Activated CD4-positive, alpha-beta T cell treated with anti-CD3 and anti-CD28 coated beads, Interleukin-2, amount 50 U/mL, for 48 hours (primary cell): Measurements from ENCODE around the gene CMTM8.
"Not testable (repeated sequence)": the region's sequence is repeated elsewhere in the genome, so short reads cannot be mapped to it uniquely, and the experiment has no call there.

Experiments
- DNase-seq, 2 experiments: peaks; one replicate each; pipeline ENCODE4 v3.0.0-alpha.2; 2020

Gene CMTM8

GRCh38 chr3:32389577-32389976, 151.1 kb downstream of the CMTM8 start:
- not testable (repeated sequence) for DNase-seq

- peak; percentile 69 to 75 for DNase-seq
These were observed 153.4 kb downstream of the CMTM8 start, which contains the start of gene CMTM7 for GRCh38 chr3:32391643-32392535. Gene CMTM7, plus strand, starts transcription at chr3:32391853. Its CDS starts 54 bp downstream, at chr3:32391907.

- DNase-seq: peak; percentile 41 to 54
These were observed 154.2 kb downstream of the CMTM8 start for GRCh38 chr3:32392536-32393302.

- DNase-seq: no peak
These were observed 157.0 kb downstream of the CMTM8 start for GRCh38 chr3:32395496-32395895.

GRCh38 chr3:32397941-32398340, 159.5 kb downstream of the CMTM8 start:
- no peak for DNase-seq

GRCh38 chr3:32398531-32398930, 160.1 kb downstream of the CMTM8 start:
- no peak for DNase-seq

- no peak for DNase-seq
These were observed 160.6 kb downstream of the CMTM8 start for GRCh38 chr3:32399030-32399620.

GRCh38 chr3:32401126-32401525, 162.6 kb downstream of the CMTM8 start:
- no peak for DNase-seq

GRCh38 chr3:32401556-32402081, 163.1 kb downstream of the CMTM8 start:
- peak; percentile 56 to 69 for DNase-seq

GRCh38 chr3:32403663-32404062, 165.2 kb downstream of the CMTM8 start:
- no peak for DNase-seq

GRCh38 chr3:32404714-32405113, 166.2 kb downstream of the CMTM8 start:
- DNase-seq: no peak

GRCh38 chr3:32405155-32405554, 166.7 kb downstream of the CMTM8 start:
- no peak for DNase-seq

GRCh38 chr3:32405711-32406323, 167.3 kb downstream of the CMTM8 start:
- DNase-seq: no peak

GRCh38 chr3:32406486-32407408, 168.3 kb downstream of the CMTM8 start:
- no peak for DNase-seq

- no peak for DNase-seq
These were observed 172.1 kb downstream of the CMTM8 start for GRCh38 chr3:32410367-32411246.

- DNase-seq: no peak
These were observed 173.0 kb downstream of the CMTM8 start for GRCh38 chr3:32411442-32411841.

- no peak for DNase-seq
These were observed 174.4 kb downstream of the CMTM8 start for GRCh38 chr3:32412887-32413286.

- no peak for DNase-seq
These were observed 175.5 kb downstream of the CMTM8 start for GRCh38 chr3:32413845-32414521.

- DNase-seq: no peak
These were observed 176.2 kb downstream of the CMTM8 start for GRCh38 chr3:32414522-32415202.
